HG03060 (cell line): ENCODE results near the gene NEURL3.
"Not testable (repeated sequence)": the region's sequence is repeated elsewhere in the genome, so short reads cannot be mapped to it uniquely, and the experiment has no call there.

ENCODE experiments used
- ATAC-seq: cut with Tn5 transposase; IDR thresholded peaks from one replicate; pipeline ENCODE4 v1.9.1; 2021; ENCODE audit warnings: low read depth, moderate number of reproducible peaks; ENCODE audit not compliant: unreplicated experiment

NEURL3 gene

DNA sequence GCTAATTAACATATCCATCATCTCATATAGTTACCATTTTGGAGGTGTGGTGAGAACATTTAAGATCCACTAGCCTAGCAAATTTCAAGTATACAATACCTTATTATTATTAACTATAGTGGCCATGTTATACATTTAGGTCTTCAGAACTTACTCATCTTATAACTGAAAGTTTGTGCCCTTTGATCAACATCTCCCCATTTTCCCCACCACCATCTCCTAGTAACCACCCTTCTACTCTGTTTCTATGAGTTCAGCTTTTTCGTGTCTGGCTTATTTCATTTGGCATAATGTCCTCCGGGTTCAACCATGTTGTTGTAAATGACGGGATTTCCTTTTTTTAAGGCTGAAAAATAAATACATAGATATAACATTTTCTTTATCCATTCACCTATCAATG lies 15.9 kb downstream of the NEURL3 start:
- no peak for ATAC-seq

DNA sequence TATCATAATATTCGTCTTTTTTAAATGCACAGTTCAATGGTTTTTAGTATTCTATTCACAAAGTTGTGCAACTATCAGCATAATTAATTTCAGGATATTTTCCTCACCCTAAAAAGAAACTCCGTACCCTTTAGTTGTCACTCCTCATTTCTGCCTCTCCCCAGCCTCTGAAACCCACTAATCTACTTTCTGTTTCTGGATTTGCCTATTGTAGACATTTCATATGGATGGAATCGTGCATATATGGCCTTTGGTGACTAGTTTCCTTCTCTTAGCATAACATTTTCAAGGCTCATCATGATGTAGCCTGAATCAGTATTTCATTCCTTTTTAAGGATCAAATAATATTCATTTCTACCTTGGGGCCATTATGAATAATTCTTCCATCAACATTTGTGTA lies 18.5 kb downstream of the NEURL3 start:
- no peak for ATAC-seq

- ATAC-seq = peak; percentile 79
Observed at GRCh38 chr2:96485751-96486651, 19.2 kb downstream of the NEURL3 start.

GRCh38 chr2:96485350-96485749 lies 19.8 kb downstream of the NEURL3 start:
- no peak for ATAC-seq

GRCh38 chr2:96484091-96484490 lies 21.1 kb downstream of the NEURL3 start:
- no peak for ATAC-seq

DNA sequence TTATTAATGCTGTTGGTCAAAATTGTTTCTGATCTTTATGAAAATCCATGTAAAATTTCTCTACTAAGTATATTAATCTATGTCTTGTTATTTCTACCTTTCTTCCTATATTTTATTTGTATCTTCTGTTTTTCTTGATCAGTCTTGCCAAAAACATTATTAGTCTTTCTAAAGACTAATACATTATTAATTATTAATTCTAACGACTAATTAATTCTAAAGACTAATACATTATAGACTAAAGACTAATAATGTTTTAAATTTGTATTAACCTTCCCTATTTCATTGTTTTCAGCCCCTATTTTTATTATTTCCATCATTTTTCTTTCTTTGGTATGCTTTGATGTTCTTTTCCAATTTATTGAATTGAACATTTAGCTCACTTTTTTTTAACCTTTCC lies 27.7 kb downstream of the NEURL3 start:
- ATAC-seq = no peak

- ATAC-seq = no peak
Observed at GRCh38 chr2:96471772-96472171, 33.4 kb downstream of the NEURL3 start.

GRCh38 chr2:96470636-96471035 lies 34.5 kb downstream of the NEURL3 start:
- no peak for ATAC-seq

GRCh38 chr2:96470109-96470508 lies 35.0 kb downstream of the NEURL3 start:
- no peak for ATAC-seq

- ATAC-seq = no peak
Observed at GRCh38 chr2:96468904-96469303, 36.3 kb downstream of the NEURL3 start.

- ATAC-seq = no peak
Observed at GRCh38 chr2:96464651-96465050, 40.5 kb downstream of the NEURL3 start.

GRCh38 chr2:96464061-96464460 lies 41.1 kb downstream of the NEURL3 start:
- ATAC-seq = no peak

DNA sequence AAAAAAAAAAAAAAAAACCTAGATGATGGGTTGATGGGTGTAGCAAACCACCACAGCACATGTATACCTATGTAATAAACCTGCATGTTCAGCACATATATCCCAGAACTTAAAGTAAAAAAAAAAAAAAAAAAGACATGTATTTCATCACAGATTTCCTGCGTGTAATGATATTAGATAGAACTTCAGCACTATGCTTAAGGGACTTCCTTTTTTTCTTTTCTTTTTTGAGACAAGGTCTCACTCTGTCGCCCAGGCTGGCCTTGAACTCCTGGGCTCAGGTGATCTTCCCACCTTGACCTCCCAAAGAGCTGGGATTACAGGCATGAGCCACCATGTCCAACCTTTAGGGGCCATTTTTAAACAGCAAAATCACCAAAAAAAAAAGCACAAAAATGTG lies 42.0 kb downstream of the NEURL3 start:
- no peak for ATAC-seq

DNA sequence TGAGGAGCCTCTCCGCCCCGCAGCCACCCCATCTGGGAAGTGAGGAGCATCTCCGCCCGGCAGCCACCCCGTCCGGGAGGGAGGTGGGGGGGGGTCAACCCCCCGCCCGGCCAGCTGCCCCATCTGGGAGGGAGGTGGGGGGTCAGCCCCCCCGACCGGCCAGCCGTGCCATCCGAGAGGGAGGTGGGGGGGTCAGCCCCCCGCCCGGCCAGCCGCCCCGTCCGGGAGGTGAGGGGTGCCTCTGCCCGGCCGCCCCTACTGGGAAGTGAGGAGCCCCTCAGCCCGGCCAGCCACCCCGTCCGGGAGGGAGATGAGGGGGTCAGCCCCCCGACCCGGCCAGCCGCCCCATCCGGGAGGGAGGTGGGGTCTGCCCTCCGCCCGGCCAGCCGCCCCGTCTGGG lies 43.5 kb downstream of the NEURL3 start:
- ATAC-seq = not testable (repeated sequence)

DNA sequence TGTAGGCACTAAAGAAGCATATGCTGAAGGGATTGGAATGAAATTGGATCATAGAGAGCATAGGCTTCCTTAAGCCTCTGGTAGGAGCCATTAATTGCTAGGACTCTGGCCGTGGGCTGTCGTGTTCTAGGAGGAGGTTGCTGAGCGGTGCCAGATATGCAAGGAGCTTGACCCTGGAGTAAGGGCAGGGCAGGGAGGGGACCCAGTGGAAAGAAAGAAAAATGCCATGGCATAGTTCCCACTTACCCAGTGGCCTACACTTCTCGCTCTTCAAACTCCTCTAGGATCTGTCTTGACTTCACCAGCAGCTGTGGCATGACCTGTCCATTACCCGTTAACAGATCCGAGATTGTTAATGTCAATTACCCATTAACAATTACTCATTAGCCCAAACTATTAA lies 53.1 kb downstream of the NEURL3 start:
- ATAC-seq = no peak

DNA sequence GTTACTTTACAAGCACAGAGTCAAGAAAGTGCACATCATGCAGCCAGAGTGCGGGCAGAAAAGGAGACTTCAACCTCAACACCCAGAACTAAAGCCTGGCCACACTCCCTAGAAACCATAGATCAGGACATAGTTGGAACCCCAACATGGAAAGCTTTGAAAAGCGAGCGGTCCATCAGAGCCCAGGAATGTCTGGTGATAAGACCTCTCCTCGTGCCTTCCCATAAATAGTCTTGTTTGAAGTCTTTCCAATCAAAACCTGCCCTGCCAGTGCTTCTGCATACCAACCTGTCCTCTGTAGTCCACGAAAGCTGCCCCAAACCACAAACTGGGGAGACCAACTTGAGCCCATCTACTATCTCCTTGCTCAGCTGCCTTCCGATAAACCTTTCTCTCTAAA lies 55.5 kb downstream of the NEURL3 start:
- ATAC-seq = no peak

DNA sequence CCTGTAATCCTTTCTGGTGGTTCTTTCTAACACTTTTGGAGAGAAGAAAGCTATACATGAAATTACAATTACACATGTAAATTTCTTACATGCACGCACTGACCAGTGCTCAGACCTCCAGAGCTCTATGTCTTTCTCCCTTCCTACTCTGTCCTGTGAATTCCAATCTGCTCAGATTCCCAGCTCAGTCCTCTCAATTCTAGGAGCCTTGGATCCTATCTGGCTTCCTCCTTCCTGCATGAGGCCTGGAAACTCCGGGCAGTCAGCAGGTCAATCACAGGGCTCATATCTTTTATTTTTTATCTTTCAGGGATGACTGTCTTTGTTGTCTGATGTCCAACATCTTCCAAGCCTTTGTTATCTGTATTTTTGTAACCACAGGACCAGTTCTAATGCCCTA lies 56.0 kb downstream of the NEURL3 start:
- ATAC-seq = no peak

DNA sequence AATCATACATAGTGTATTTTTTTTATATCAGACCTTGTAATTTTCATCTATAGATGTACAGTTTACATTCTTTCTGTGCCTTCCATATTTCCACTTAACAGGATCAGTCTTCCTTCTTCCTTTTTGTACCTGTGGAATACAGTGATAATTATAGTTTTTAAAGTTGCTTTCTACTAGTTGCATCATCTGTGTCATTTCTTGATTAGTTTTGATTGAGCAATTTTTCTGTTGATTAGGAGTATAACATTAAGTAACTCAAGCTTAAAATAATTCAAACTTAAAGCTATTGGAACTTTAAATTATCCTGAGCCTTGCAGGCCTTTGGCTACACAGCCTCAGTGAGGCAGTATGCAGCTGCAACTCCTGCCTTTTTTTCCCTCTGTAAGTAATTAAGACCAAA lies 57.4 kb downstream of the NEURL3 start:
- ATAC-seq = no peak
